ENCODE measurements around the gene UBE2S. TPM values are rescaled to one million over a fixed set of nuclear protein-coding genes. Genes with fewer than 3 reads are reported as not detected.

Gene UBE2S
- total RNA-seq, 1 donor from 2014 or later, result 53.4 TPM

DNA sequence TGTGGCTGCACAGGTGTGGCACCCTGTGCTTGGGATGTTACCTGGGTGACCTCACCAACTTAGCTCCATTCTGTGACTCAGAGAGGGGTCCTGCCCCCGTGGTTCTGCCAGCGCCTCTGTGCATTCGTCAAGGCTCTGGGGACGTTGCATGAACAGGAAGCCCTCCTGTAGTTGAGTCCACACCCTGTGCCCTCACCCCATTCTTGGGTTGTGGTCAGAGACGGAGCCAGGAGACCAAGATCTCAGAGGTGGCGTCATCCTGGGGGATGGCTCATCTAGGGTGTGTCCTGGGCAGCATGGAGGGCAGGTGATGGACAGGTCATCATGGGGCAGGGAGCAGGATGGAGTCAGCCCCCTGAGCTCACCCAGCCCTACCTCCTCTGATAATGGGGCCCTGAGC lies 55.5 kb downstream of the UBE2S start:
- no peaks in the 10 kb centered on the region for H3K36me3 ChIP-seq (ENCODE audit: control insufficient read depth, insufficient read depth, low read length)
- no peak for DNase-seq (ENCODE audit: low read depth)
- H3K27me3 ChIP-seq (ENCODE audit: control insufficient read depth, insufficient read depth, low read length), result peaks cover 33% of the 10 kb centered on the region
- no peak overlapping the region for H3K4me3 ChIP-seq (ENCODE audit: low read depth, low read length)
- TF ChIP-seq, protein P1, sequence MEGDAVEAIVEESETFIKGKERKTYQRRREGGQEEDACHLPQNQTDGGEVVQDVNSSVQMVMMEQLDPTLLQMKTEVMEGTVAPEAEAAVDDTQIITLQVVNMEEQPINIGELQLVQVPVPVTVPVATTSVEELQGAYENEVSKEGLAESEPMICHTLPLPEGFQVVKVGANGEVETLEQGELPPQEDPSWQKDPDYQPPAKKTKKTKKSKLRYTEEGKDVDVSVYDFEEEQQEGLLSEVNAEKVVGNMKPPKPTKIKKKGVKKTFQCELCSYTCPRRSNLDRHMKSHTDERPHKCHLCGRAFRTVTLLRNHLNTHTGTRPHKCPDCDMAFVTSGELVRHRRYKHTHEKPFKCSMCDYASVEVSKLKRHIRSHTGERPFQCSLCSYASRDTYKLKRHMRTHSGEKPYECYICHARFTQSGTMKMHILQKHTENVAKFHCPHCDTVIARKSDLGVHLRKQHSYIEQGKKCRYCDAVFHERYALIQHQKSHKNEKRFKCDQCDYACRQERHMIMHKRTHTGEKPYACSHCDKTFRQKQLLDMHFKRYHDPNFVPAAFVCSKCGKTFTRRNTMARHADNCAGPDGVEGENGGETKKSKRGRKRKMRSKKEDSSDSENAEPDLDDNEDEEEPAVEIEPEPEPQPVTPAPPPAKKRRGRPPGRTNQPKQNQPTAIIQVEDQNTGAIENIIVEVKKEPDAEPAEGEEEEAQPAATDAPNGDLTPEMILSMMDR (IDR thresholded peaks at IDR 0.05; ENCODE audit: insufficient read depth, low read length, poor library complexity, severe bottlenecking), result no peak

DNA sequence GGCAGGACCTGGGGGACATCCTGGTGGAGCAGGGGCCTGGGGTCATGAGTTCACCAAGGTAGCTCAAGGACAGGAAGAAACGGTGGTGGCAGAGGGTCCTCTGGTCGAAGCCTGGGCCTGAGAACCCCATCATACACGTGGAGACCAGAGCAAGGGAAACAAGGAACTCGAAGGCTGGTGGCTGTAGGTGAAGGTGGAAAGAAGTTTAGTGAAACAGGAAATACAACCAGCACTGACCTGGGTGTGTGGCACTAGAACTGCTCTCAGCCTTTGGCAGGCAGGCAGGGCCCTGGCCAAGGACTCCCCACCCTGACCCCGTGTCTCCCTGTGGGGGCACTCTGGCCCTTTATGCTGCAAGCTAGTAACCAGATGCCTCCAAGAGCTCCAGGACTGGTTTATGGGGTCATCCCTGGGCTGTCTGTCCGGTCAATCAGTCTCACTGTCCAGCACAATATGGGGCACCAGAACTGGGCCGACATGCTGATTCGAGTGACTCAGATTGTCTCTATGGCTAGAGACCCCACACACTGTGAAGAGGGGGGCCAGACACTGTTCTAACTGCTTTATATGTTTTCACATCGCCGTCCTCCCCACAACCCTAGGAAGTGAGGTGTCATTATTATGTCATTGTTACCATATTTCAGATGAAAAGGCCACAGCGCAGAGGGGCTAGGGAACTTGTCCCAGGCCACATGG lies 56.8 kb downstream of the UBE2S start:
- DNase-seq (ENCODE audit: low read depth), result no peak
- Histone ChIP-seq H3K4me3 (ENCODE audit: low read depth, low read length) (no peak overlapping the region), H3K27me3 (ENCODE audit: control insufficient read depth, insufficient read depth, low read length) (peaks cover 29% of the 10 kb centered on the region), H3K36me3 (ENCODE audit: control insufficient read depth, insufficient read depth, low read length) (no peaks in the 10 kb centered on the region)
- TF ChIP-seq, protein P1 (IDR thresholded peaks at IDR 0.05; ENCODE audit: insufficient read depth, low read length, poor library complexity, severe bottlenecking), result no peak

Other genes with a start within 250 kb of the UBE2S start
- 0.21 and 1.3 TPM in 2 replicates for gene DNAAF3, start 241.2 kb downstream of the UBE2S start, total RNA-seq
- 0.17 TPM in 1 of 2 replicates, not detected in the other for gene SYT5, start 227.5 kb downstream of the UBE2S start, total RNA-seq
- 0.55 and 2.1 TPM in 2 replicates for gene PTPRH, start 198.3 kb downstream of the UBE2S start, total RNA-seq
- 2.3 and 7.5 TPM in 2 replicates for gene TMEM86B, start 179.0 kb downstream of the UBE2S start, total RNA-seq
- gene PPP6R1, start 148.8 kb downstream of the UBE2S start, total RNA-seq, result 41.5 and 51.3 TPM in 2 replicates
- gene HSPBP1, start 127.7 kb downstream of the UBE2S start, total RNA-seq, result 64.3 and 77.8 TPM in 2 replicates
- gene BRSK1, start 123.8 kb downstream of the UBE2S start, total RNA-seq, result 4.7 and 6.0 TPM in 2 replicates
- not detected in 2 replicates for gene TMEM150B, start 82.4 kb downstream of the UBE2S start, total RNA-seq
- gene KMT5C, start 67.9 kb downstream of the UBE2S start, total RNA-seq, result 9.6 and 11.9 TPM in 2 replicates
- 0.14 and 0.29 TPM in 2 replicates for gene COX6B2, start 53.1 kb downstream of the UBE2S start, total RNA-seq
- gene GARIN5B, start 44.5 kb downstream of the UBE2S start, total RNA-seq, result 0.07 TPM in 1 of 2 replicates, not detected in the other
- gene IL11, start 37.3 kb downstream of the UBE2S start, total RNA-seq, result 32.1 and 38.7 TPM in 2 replicates
- not detected in 2 replicates for gene TMEM190, start 31.0 kb downstream of the UBE2S start, total RNA-seq
- 1.4 and 4.1 TPM in 2 replicates for gene TMEM238, start 23.5 kb downstream of the UBE2S start, total RNA-seq
- 630 and 742 TPM in 2 replicates for gene RPL28, start 21.9 kb downstream of the UBE2S start, total RNA-seq
- not detected in 2 replicates for gene SHISA7, start 35.5 kb upstream of the UBE2S start, total RNA-seq
- 49.8 and 60.5 TPM in 2 replicates for gene ISOC2, start 53.9 kb upstream of the UBE2S start, total RNA-seq
- gene C19orf85, start 57.0 kb upstream of the UBE2S start, total RNA-seq, result not detected in 2 replicates
- 7.3 and 15.8 TPM in 2 replicates for gene ZNF628, start 68.8 kb upstream of the UBE2S start, total RNA-seq
- 17.1 and 18.2 TPM in 2 replicates for gene NAT14, start 77.4 kb upstream of the UBE2S start, total RNA-seq
- 0.21 and 0.33 TPM in 2 replicates for gene SSC5D, start 80.6 kb upstream of the UBE2S start, total RNA-seq
- gene SBK2, start 129.3 kb upstream of the UBE2S start, total RNA-seq, result 0.14 and 0.17 TPM in 2 replicates
- gene SBK3, start 137.8 kb upstream of the UBE2S start, total RNA-seq, result 0.33 TPM in 1 of 2 replicates, not detected in the other
- gene ZNF579, start 173.1 kb upstream of the UBE2S start, total RNA-seq, result 14.4 and 22.0 TPM in 2 replicates
- gene FIZ1, start 191.7 kb upstream of the UBE2S start, total RNA-seq, result 8.4 and 9.4 TPM in 2 replicates
- 32.7 and 35.0 TPM in 2 replicates for gene ZNF524, start 192.5 kb upstream of the UBE2S start, total RNA-seq
- 5.6 and 7.6 TPM in 2 replicates for gene ZNF865, start 197.9 kb upstream of the UBE2S start, total RNA-seq
- gene ZNF784, start 216.8 kb upstream of the UBE2S start, total RNA-seq, result 3.6 and 6.3 TPM in 2 replicates
- gene ZNF580, start 233.2 kb upstream of the UBE2S start, total RNA-seq, result 10.1 and 10.4 TPM in 2 replicates
- 36.9 and 41.8 TPM in 2 replicates for gene ZNF581, start 235.9 kb upstream of the UBE2S start, total RNA-seq
- 12.0 and 12.2 TPM in 2 replicates for gene CCDC106, start 240.4 kb upstream of the UBE2S start, total RNA-seq
- 153 and 164 TPM in 2 replicates for gene U2AF2, start 247.2 kb upstream of the UBE2S start, total RNA-seq